OCI-LY1 (cell line): ENCODE data around the gene ZNF831.

Experiments
- H2AFZ ChIP-seq: fragments of 200-600 bp; sonication (generic), shearing (Covaris generic); 2 replicates; pipeline ENCODE4 v1.6.0; 2014; ENCODE audit warnings: antibody characterized with exemption, mild to moderate bottlenecking, low read length
- H3F3A ChIP-seq: fragments of 200-600 bp; sonication (generic), shearing (Covaris generic); 2 replicates; pipeline ENCODE4 v1.6.0; 2014; ENCODE audit warnings: mild to moderate bottlenecking, antibody characterized with exemption, low read length, moderate library complexity; ENCODE audit not compliant: insufficient read depth
- H3K27ac ChIP-seq: fragments of 200-600 bp; sonication (generic); 2 replicates; pipeline ENCODE4 v1.5.1; 2014; ENCODE audit warnings: low read length, mixed run types, mild to moderate bottlenecking, low read depth; ENCODE audit not compliant: poor library complexity, severe bottlenecking
- H3K27me3 ChIP-seq: fragments of 200-600 bp; sonication (generic); 2 replicates; pipeline ENCODE4 v1.6.0; 2014; ENCODE audit warnings: antibody characterized with exemption, mild to moderate bottlenecking, low read length, moderate library complexity; ENCODE audit not compliant: insufficient read depth
- H3K36me3 ChIP-seq: fragments of 200-600 bp; sonication (generic); 2 replicates; pipeline ENCODE4 v1.6.1; 2014; ENCODE audit warnings: mild to moderate bottlenecking, antibody characterized with exemption, low read length, moderate library complexity, mixed read lengths; ENCODE audit not compliant: insufficient read depth
- H3K4me1 ChIP-seq: fragments of 200-600 bp; sonication (generic); 2 replicates; pipeline ENCODE4 v1.5.1; 2014; ENCODE audit warnings: mild to moderate bottlenecking, low read length, moderate library complexity; ENCODE audit not compliant: insufficient read depth, severe bottlenecking
- H3K4me2 ChIP-seq: fragments of 200-600 bp; sonication (generic), shearing (Covaris generic); 2 replicates; pipeline ENCODE4 v1.6.1; 2014; ENCODE audit warnings: low read length
- H3K4me3 ChIP-seq: fragments of 200-600 bp; sonication (generic); 2 replicates; pipeline ENCODE4 v1.5.1; 2014; ENCODE audit warnings: low read length, low read depth, mild to moderate bottlenecking, mixed read lengths; ENCODE audit not compliant: poor library complexity, severe bottlenecking
- H3K79me2 ChIP-seq: fragments of 200-600 bp; shearing (Covaris generic); 2 replicates; pipeline ENCODE4 v1.6.1; 2016; ENCODE audit warnings: mixed run types, low read length, mixed read lengths; ENCODE audit not compliant: insufficient read depth
- H3K9ac ChIP-seq: fragments of 200-600 bp; sonication (generic), shearing (Covaris generic); 2 replicates; pipeline ENCODE4 v1.6.1; 2014; ENCODE audit warnings: mild to moderate bottlenecking, low read length, mixed read lengths
- H3K9me2 ChIP-seq: fragments of 200-600 bp; sonication (generic), shearing (Covaris generic); 2 replicates; pipeline ENCODE4 v1.6.1; 2014; ENCODE audit warnings: low read depth, mild to moderate bottlenecking, low read length, mixed read lengths
- H3K9me3 ChIP-seq: fragments of 200-600 bp; shearing (Covaris generic); 2 replicates; pipeline ENCODE4 v1.6.1; 2014; ENCODE audit warnings: low read length, mixed read lengths
- H4K20me1 ChIP-seq: fragments of 200-600 bp; sonication (generic), shearing (Covaris generic); 2 replicates; pipeline ENCODE4 v1.6.0; 2016; ENCODE audit warnings: mild to moderate bottlenecking, low read length; ENCODE audit not compliant: insufficient read depth
- EZH2 ChIP-seq: fragments of 200-600 bp; sonication (generic), shearing (Covaris generic); IDR thresholded peaks from 2 replicates; pipeline ENCODE4 v1.8.0; 2017; ENCODE audit warnings: borderline replicate concordance, mixed run types, mild to moderate bottlenecking, antibody characterized with exemption, low read length, moderate library complexity, mixed read lengths
- TF ChIP-seq, protein P1 (sequence below): fragments of 200-600 bp; sonication (generic), shearing (Covaris generic); IDR thresholded peaks from 2 replicates; pipeline ENCODE4 v1.5.1; 2017; ENCODE audit warnings: mild to moderate bottlenecking, antibody characterized with exemption, low read length, moderate library complexity, mixed read lengths

The ZNF831 gene

GRCh38 chr20:59259946-59260345 is 96.3 kb downstream of the ZNF831 start:
- H3K9ac ChIP-seq: no peak overlapping the region
- no peaks in the 10 kb centered on the region for H3K27me3 ChIP-seq
- no peaks in the 10 kb centered on the region for H3K36me3 ChIP-seq
- H4K20me1 ChIP-seq: no peaks in the 10 kb centered on the region
- no peak overlapping the region for H2AFZ ChIP-seq
- no peaks in the 10 kb centered on the region for H3K9me3 ChIP-seq
- no peak overlapping the region for H3K4me2 ChIP-seq
- no peak overlapping the region for H3K4me3 ChIP-seq
- no peaks in the 10 kb centered on the region for H3K4me1 ChIP-seq
- no peaks in the 10 kb centered on the region for H3K9me2 ChIP-seq
- H3K27ac ChIP-seq: no peak overlapping the region
- H3K79me2 ChIP-seq: no peaks in the 10 kb centered on the region
- TF ChIP-seq EZH2: no peak
- TF ChIP-seq, protein P1, sequence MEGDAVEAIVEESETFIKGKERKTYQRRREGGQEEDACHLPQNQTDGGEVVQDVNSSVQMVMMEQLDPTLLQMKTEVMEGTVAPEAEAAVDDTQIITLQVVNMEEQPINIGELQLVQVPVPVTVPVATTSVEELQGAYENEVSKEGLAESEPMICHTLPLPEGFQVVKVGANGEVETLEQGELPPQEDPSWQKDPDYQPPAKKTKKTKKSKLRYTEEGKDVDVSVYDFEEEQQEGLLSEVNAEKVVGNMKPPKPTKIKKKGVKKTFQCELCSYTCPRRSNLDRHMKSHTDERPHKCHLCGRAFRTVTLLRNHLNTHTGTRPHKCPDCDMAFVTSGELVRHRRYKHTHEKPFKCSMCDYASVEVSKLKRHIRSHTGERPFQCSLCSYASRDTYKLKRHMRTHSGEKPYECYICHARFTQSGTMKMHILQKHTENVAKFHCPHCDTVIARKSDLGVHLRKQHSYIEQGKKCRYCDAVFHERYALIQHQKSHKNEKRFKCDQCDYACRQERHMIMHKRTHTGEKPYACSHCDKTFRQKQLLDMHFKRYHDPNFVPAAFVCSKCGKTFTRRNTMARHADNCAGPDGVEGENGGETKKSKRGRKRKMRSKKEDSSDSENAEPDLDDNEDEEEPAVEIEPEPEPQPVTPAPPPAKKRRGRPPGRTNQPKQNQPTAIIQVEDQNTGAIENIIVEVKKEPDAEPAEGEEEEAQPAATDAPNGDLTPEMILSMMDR: no peak
- no peaks in the 10 kb centered on the region for H3F3A ChIP-seq

GRCh38 chr20:59265298-59265697 is 101.7 kb downstream of the ZNF831 start:
- H3K9me2 ChIP-seq: no peaks in the 10 kb centered on the region
- H3F3A ChIP-seq: no peaks in the 10 kb centered on the region
- H3K36me3 ChIP-seq: no peaks in the 10 kb centered on the region
- H3K9me3 ChIP-seq: no peaks in the 10 kb centered on the region
- TF ChIP-seq EZH2: no peak
- TF ChIP-seq, protein P1: no peak
- H3K27ac ChIP-seq: no peak overlapping the region
- no peak overlapping the region for H3K9ac ChIP-seq
- no peaks in the 10 kb centered on the region for H3K4me1 ChIP-seq
- H4K20me1 ChIP-seq: no peaks in the 10 kb centered on the region
- no peak overlapping the region for H3K4me2 ChIP-seq
- no peaks in the 10 kb centered on the region for H3K79me2 ChIP-seq
- H2AFZ ChIP-seq: no peak overlapping the region
- no peak overlapping the region for H3K4me3 ChIP-seq
- no peaks in the 10 kb centered on the region for H3K27me3 ChIP-seq

DNA sequence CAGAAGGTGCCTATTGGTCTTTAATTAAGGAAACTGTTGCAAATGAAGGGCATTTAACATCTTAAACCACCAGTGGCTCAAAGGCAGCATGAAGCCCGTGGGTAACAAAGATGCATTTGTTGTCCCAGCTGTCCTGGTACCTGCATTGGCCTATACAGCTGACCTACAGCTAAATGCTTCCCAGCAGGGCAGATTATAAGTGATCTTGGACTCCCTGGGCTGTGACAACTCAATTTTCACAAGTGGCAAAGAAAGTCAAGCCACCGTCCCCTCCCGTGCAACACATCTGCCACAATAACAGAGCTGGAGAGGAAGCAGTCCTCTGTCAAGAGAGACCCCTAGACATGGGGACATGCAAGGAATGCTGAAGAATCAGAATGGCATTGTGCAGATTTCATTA is 105.2 kb downstream of the ZNF831 start:
- Histone ChIP-seq H3K79me2 (no peaks in the 10 kb centered on the region), H3K27me3 (0 out of 2 replicates have a peak, but pooled peaks cover 4% of the 10 kb centered on the region), H3K4me1 (no peaks in the 10 kb centered on the region), H3K9me3 (no peaks in the 10 kb centered on the region), H3F3A (no peaks in the 10 kb centered on the region), H4K20me1 (no peaks in the 10 kb centered on the region), H2AFZ (no peak overlapping the region), H3K9me2 (no peaks in the 10 kb centered on the region), H3K36me3 (no peaks in the 10 kb centered on the region), H3K4me3 (no peak overlapping the region), H3K4me2 (no peak overlapping the region), H3K27ac (no peak overlapping the region), H3K9ac (no peak overlapping the region)
- TF ChIP-seq, protein P1: no peak
- no peak for TF ChIP-seq EZH2
